ELF-1 (cell line): Measurements from ENCODE around the gene MMP28.

Experiments
- DNase-seq: peaks from one replicate; pipeline ENCODE4 v3.0.0-alpha.2; 2016; ENCODE audit warnings: low read depth, low spot score

Gene MMP28, protein sequence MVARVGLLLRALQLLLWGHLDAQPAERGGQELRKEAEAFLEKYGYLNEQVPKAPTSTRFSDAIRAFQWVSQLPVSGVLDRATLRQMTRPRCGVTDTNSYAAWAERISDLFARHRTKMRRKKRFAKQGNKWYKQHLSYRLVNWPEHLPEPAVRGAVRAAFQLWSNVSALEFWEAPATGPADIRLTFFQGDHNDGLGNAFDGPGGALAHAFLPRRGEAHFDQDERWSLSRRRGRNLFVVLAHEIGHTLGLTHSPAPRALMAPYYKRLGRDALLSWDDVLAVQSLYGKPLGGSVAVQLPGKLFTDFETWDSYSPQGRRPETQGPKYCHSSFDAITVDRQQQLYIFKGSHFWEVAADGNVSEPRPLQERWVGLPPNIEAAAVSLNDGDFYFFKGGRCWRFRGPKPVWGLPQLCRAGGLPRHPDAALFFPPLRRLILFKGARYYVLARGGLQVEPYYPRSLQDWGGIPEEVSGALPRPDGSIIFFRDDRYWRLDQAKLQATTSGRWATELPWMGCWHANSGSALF

DNA sequence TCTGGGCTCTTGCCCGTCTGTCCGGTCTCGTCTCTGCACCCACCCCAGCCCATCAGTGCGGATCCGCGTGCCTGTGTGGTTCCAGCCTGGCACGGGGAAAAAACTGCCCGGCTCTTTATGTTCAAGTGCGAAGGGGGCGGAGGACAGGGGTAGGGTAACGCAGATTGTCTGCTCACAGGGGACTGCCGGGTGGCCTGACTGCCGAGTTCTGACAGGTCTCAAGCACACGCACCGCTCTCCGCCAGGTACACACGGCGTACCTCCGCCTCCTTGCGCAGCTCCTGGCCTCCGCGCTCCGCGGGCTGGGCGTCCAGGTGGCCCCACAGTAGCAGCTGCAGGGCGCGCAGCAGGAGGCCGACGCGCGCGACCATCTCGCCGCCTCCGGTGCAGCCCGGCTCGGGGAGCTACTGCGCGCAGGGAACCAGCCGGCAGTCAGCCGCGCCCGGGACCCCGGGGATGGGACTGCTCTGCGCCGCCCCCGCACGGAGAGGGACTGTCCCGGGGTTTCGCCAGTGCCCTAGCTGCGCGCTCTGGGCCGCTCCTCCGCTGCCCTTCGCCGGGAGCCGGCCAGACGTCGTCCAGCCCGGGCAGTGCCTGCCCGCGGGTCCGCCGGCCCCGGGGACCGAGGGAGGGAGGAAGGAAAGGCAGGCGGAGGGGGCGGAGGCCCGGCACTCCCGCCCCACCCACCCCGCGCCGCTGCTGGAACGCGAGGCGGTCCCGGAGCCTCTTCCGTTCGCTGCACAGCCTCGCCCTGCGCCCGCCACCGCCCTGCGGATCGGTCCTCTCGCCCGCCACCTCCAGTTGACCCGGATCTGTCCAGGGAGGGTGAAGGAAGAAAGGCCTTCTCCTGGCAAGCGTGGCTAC lies at the start of gene MMP28:
Gene MMP28 (minus strand): TSS at position 635 of the 864 bp plus-strand sequence. CDS start 264 bp downstream, at position 371.
- peak; percentile 50 for DNase-seq

DNA sequence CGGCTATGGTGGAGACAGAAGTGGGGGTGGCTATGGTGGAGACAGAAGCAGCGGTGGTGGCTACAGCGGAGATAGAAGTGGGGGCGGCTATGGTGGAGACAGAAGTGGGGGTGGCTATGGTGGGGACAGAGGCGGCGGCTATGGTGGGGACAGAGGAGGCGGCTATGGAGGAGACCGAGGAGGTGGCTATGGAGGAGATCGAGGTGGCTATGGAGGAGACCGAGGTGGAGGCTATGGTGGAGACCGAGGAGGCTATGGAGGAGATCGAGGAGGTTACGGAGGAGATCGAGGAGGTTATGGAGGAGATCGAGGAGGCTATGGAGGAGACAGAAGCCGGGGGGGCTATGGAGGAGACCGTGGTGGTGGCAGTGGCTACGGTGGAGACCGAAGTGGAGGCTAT lies 49.1 kb upstream of the MMP28 start:
- no peak for DNase-seq

DNA sequence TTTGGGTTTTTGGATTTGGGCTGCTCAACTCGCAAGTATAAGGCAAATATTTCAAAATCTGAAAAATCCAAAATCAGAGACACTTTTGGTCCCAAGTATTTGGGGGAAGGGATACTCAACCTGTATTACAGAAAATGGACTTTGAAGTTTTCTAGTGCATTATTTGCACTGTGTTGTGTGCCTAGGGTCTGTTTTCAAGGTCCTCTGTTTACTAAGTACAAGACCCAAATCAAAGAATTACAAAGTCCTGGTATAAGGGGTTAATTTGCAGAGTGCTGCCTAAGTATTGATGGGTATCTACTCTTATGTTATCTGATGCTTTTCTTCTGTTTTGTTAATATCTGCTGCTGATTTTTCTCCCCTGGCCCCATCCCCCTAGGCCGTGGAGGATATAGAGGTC lies 48.3 kb upstream of the MMP28 start:
- no peak for DNase-seq

DNA sequence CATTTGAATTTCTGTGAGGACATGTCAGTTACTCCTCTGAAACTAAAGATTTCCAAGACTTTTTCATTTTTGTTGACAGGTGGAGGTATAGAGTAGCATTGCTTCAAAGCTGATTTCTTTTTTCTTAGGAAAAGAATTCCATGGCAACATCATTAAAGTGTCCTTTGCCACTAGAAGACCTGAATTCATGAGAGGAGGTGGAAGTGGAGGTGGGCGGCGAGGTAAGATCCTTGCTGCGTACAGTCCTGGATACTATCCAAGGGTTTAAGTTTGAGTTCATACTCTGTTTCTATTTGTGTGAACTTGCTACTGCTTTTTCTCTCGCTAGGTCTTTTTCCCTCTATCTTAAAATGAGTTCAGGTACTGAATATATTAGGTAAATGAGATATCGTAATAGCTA lies 46.8 kb upstream of the MMP28 start:
- DNase-seq: no peak

DNA sequence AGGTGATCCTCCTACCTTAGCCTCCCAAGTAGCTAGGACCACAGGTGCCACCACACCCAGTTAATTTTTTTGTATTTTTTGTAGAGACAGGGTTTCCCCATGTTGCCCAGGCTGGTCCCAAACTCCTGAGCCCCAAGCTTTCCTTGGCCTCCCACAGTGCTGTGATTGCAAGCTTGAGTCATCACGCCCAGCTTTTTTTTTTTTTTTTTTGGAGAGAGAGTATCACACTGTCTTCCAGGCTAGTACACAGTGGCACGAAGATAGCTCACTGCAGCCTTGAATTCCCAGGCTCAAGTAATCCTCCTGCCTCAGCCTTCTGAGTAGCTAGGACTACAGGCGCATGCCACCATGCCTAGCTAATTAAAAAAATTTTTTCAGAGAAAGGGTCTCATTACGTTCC lies 46.1 kb upstream of the MMP28 start:
- DNase-seq: no peak

DNA sequence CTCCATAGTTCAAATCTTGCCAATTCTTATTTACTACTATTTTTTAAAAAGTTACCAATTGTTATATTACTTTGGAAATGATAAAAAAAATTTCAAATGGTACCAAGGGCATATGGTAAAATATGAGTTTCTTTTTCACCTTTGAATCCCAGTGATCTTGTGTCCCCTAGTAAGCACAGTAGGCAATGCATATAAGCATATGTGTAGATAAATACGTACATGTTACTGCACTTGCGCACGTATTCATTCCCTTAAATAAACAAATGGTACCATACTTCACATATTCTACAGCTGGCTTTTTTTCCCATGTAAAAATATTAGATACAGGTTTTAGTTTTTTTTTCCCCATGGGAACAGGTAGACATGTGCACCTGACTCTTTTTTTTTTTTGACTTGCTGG lies 45.7 kb upstream of the MMP28 start:
- no peak for DNase-seq

DNA sequence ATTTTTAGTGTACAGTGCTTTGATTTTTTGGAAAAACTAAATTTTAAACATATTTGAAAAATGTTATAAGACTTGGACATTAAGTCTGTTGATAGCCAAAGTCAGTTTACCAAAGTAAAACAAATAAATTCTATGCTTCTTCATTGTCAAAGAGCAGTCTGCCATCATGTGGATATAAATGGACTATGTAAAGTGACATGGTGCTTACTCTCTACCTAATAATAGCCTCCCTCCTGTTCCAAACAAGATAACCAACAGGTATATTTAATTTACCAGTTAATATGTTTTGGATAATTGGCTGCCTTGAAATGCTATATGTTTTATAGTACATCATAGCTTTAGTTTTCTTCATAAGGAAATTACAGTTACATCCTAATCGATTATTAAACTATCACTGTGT lies 29.8 kb upstream of the MMP28 start:
- no peak for DNase-seq

DNA sequence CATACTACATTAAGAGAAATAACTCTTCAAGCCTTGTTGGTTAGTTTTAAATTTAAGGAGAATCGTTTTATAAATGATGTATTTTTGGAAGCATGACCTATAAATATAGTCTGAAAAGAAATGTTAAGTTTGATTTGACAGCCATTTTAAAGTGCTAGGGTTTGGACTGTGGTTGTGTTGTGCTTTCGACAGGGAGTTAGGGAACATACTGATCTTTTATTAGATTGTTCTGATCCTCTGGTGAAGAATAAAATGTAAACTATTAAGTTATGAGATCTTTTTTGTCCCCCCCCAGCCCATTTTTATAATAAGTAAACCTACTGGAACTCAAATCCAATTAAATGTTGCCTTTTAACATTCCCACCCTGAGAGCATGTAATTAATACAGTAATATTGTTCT lies 25.9 kb upstream of the MMP28 start:
- no peak for DNase-seq

DNA sequence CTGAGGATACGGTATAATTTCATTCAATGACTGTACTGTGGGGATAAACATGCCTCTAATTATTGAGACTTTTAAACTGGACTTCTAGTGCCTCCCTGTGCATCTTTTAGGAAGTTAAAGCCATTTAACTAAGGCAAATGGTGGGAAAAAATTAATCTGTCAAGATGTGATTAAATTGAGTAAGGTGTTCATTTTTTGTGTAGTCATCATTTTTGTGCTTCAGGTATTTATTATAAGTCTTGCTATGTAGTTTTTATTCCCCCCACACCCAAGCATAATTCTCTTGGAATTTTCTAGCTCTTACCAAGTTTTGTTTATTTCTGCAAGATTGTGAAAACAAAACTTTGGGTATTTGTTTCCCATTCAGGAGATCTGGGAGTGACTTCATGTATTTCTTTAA lies 24.0 kb upstream of the MMP28 start:
- DNase-seq: no peak

DNA sequence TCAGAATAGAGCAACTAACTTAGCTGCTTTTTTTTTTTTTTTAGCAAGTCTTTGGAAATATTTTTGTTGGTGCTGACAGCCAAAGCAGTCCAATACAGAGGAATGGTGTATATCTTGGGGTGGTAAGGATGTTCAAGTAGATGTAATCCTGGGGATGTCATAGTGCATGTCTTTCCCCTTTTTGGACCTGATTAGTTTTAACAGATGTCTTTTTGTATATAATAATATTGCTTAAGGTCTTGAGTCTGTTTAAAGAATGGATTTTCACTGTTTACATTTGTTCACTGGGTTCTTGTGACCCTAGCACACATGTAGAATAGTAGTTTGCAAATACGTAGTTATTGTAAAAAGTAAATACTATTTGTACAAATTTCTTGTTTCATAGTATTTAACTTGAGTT lies 21.8 kb upstream of the MMP28 start:
- DNase-seq: no peak

DNA sequence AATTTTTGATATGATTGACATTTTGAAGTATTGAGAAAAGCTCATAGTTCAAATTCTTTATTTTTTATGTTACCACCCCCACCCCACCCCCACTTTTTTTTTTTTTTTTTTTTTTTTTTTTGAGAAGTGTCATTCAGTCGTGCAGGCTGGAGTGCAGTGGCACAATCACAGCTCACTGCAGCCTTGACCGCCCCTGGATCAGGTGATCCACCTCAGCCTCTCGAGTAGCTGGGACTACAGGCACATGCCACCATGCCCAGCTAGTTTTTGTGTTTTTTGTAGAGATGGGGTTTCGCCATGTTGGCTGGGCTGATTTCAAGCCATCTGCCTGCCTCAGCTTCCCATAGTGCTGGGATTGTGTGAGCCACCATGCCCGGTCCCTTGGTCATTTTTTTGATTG lies 21.3 kb upstream of the MMP28 start:
- no peak for DNase-seq

DNA sequence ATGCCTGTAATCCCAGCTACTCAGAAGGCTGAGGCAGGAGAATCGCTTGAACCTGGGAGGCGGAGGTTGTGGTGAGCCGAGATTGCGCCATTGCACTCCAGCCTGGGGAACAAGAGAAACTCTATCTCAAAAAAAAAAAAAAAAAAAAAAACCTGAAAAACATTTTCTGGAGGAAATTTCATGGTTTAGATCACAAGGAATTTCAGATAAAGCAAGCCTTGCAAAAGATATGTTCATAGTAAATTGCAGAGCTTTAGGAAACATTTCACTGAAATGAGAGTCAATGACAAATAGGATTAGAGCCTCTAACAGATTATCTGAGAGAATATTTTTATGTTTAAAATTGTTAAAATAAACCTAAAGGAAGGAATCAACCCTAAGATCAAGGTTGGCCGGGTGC lies 17.0 kb upstream of the MMP28 start:
- DNase-seq: no peak

DNA sequence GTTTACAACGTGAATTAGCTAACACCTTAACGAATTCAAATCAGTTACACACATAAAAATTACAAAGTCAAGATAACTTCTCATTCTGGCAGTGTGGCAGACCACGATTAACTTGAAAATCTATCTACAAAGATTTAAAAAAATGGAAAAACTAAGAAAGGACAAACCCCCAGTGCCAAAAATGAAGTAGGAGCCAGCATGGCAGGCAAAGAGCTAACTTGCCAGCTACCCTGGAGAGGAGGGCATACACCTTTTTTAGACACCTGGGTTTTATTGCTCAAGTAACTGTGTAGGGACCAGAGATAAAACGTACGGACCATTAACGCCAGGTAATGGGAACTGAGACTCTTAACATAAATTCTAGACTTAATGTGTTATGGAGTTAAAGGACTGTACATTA lies 16.3 kb upstream of the MMP28 start:
- no peak for DNase-seq

DNA sequence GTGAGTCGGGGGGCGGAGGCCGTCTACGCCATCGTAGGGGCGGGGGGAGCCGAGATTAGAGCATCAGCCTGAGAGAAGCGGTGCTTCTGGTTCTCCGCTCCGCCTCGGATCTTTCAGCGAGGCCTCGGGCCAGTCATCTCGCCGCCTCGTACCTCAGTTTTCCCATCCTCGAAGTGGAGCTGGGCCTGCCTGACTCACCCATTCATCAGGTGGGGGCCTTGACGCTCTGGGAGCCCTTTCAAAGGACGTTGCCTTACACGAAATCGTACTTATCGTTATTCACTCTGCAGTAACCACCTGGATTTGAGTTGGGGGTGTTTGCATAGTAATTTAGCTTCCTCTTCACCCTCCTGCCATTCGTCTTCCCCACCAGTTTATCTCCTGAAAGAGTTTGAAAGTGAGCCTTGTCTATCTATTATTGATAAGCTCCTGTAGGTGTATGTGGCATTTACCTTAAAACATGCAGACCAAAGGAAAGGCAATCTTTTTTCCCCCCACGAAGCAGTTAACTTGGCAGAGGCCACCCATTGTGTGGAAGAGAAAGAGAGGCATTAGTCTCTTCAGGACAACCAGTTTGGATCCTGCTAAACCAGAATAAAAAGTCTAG lies 14.5 kb upstream of the MMP28 start:
- no peak for DNase-seq

DNA sequence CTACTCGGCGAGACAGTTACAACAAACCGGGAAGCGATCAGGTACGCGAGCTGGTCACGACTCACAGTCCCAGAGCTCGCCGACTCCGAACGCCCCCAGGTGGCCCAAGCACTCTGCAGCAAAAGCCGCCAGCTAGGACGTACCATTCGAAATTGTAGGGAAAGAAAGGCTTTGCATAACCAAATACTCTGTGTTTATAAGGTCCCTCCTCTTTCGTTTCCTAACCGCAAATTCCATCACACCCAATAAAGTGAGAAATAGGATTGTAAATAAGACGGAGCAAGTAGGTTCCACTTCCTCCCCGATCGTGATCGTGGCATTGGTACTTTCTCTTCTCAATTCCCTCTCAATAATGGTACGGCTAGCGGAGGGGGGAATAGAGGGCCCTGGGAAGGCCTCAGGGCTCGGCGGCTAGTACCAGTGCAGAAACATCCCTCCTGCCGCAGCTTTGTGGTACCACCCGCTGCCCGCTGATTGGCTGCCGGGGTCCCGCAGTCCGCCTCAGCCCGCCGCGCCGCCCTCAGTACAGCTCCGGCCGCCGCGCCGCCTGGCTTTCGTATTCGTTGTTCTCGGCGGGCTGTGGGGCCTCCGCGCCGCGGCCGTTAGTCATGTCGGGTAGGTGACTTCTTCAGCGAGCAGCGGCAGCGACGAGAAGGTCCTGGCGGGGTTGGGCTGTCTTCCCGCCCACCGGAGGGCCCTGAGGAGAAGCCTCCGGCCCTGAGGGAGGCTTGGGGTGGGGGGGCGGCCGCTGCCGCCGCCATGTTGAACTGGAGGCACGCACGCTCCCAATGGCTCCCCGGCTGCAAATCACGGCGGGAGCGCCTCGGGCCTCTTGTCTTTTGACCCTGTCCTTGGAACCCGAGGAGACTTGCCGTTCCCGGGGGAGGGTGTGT lies 13.8 kb upstream of the MMP28 start, which contains the start of gene TAF15:
Gene TAF15 (plus strand): TSS at position 523 of the 893 bp plus-strand sequence. CDS start 86 bp downstream, at position 609.
- DNase-seq: peak; percentile 98

DNA sequence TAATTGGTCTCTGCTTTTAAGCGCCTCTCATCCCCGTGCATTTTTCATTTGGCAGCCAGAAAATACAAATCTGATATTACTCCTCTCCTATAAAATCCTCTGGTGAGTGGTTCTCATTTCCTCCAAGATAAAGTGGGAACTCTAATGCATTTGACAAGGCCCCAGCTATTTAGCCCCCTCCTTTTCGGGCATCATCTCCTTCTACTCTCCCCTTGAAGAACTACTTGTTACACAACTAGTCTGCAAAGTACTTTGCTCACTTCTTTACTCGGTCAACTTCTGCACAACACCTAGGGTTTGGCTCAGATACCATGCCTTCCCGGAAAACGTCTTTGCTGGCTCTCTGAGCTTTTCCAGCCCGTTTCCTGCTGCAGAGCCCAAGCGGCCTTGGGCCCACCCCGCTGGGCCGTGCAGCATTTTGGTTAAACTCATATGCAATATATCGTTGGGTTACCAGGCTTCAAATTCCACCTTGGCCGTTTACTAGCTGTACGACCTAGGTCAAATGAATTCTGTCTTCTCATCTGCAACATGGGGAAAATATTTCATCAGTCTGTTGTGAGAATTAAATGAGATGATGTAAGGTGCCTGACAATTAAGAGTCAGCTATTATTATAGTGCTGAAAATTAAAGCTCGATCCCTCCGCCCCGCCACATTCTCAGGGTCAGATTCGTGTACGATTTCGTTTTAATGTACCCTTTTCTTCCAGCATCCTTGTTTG lies 13.0 kb upstream of the MMP28 start:
- DNase-seq: no peak

DNA sequence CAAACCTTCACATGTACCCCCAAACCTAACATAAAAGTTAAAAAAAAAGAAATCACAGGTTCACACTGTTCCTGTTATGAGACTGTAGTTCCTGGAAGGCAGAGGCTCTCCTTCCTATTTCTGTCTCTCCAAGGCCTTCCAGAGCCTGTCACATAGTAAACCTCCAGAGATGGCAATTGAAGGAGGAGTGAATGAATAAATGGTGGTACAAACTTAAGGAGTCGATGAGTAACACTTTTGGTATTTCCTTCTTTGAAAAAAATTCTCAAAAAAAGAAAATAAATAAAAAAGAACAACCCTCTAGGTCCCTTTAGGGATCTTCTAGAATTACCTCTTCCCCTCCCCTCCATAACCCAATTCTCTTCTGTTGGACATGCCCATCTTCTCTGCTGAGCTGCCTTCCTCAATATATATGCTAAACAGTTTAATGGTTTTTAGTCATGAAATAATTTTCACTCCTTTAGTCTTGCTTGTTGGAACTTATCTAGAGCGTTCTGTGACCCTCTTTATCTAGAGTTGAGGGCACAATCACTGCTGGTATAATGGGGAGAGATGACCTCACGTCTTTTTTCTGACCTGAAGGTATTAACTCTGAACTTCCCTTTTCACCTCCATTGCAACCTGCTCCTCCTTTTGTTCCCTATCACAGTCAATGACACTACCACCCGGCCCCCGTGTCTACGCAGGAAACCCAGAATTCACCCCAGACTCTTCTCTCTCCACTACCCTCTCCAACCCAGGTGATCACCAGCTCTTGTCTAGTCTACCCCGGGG lies 12.1 kb upstream of the MMP28 start:
- no peak for DNase-seq

DNA sequence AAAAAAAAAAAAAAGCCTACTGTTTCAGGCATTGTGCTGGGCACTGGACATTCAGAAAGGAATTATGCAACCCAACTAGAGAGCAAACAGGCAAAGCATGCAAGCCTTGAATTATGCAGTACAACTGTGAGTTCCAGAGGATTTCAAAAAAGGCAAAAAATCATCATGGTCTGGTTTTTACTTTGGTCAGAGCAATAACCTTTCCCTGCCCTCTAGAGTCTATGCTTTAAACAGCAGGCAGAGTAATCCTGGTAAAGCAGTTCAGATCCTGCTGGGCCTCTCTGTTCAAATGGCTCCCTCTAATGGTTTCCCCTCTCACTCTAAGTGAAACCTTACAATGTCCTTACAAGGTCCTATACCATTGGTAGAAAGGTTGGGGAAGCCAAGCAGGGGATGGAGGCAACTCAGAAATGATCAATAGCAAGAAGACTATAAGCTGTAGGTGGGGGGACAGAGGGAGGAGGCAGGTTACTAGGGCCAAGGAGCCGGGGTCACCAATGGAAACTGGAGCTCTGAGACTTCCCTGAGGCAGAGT lies 9.3 kb upstream of the MMP28 start:
- DNase-seq: peak; percentile 86

DNA sequence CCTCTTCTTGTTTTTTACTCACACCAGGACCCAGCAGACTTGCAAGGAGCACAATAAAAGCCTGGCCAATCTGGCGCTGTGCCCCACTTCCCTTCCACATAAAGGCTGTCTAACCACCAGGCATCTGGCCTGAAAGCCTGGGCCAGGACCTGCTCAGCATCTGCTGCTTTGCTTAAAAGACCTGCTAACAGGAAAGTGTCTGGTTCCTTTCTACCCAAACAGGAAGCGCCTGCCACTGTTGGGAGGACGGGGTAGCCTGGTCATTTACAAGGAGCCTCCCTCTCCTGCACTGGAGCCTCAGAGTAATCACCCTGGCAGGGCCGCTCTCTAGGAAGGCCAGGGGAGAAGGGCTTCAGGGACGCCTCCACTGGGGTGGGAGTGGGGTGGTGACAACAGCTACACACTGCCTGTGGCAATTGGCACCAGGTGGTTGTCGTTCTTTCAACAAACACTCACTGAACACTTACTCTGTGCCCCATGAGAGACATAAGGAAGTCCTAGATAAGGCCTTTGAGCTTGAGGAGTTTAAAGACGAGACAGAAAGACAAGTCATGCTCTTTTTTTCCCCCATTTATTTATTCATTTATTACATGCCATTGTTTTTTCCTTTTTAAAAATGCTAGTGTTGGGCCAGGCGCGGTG lies 6.3 kb upstream of the MMP28 start:
- peak; percentile 85 for DNase-seq
